IMR-90 (cell line): ENCODE results near the gene ZNF407. TPM values are rescaled to one million over a fixed set of nuclear protein-coding genes. Genes with fewer than 3 reads are reported as not detected.

ENCODE experiments used
- ATAC-seq: fragments of 200-7000 bp; cut with Tn5 transposase; 2 replicates; pipeline ENCODE4 v1.9.1; 2020; ENCODE audit warnings: low read depth, mild to moderate bottlenecking, moderate library complexity
- BruUV-seq: library from RNA; stranded (reverse); fragments of 400-500 nt; replicated peaks from 2 replicates; lab custom pipeline; 2021; lab: Mats Ljungman, UMichigan
- CTCF ChIA-PET: fragments of 300-600 bp; formaldehyde crosslinking; extraction: SDS; loops from one replicate; lab custom pipeline; 2021; ENCODE audit warnings: antibody characterized with exemption; lab: Yijun Ruan, JAX
- POLR2A ChIA-PET: fragments of 300-600 bp; sonication (Branson Sonifier 250); formaldehyde crosslinking; loops from one replicate; lab custom pipeline; 2022; ENCODE audit warnings: antibody characterized with exemption; ENCODE audit not compliant: unreplicated experiment; lab: Charles Lee
- DNase-seq: peaks from one replicate; pipeline ENCODE4 v3.0.0; 2013
- H2AFZ ChIP-seq: replicated peaks from 2 replicates; pipeline ENCODE3; 2013; ENCODE audit warnings: low read length, mild to moderate bottlenecking; ENCODE audit not compliant: poor library complexity
- H2AK5ac ChIP-seq: 2 replicates; pipeline ENCODE4 v1.6.1; 2013; ENCODE audit warnings: low read depth, low read length, inconsistent platforms
- H2AK9ac ChIP-seq: replicated peaks from 2 replicates; pipeline ENCODE3; 2013; ENCODE audit warnings: mild to moderate bottlenecking, low read depth, low read length, moderate library complexity; ENCODE audit not compliant: poor library complexity
- H2BK120ac ChIP-seq: 2 replicates; pipeline ENCODE4 v1.6.1; 2013; ENCODE audit warnings: low read depth, low read length, inconsistent platforms
- H2BK15ac ChIP-seq: 3 replicates; pipeline ENCODE4 v1.6.1; 2013; ENCODE audit warnings: low read depth, low read length, inconsistent platforms
- H2BK20ac ChIP-seq: 2 replicates; pipeline ENCODE4 v1.6.1; 2013; ENCODE audit warnings: low read depth, mild to moderate bottlenecking, inconsistent platforms, low read length, moderate library complexity
- H2BK5ac ChIP-seq: 2 replicates; pipeline ENCODE4 v1.6.1; 2013; ENCODE audit warnings: mild to moderate bottlenecking, low read depth, low read length, inconsistent platforms; ENCODE audit not compliant: poor library complexity, severe bottlenecking
- H3K14ac ChIP-seq: replicated peaks from 2 replicates; pipeline ENCODE4 v1.6.1; 2013; ENCODE audit warnings: low read depth, low read length, inconsistent platforms
- H3K18ac ChIP-seq: 2 replicates; pipeline ENCODE4 v1.6.1; 2013; ENCODE audit warnings: low read depth, low read length, control low read depth
- H3K23ac ChIP-seq: 2 replicates; pipeline ENCODE4 v1.6.1; 2013; ENCODE audit warnings: low read depth, low read length, inconsistent platforms
- H3K27ac ChIP-seq: 2 replicates; pipeline ENCODE4 v1.5.1; 2013; ENCODE audit warnings: mild to moderate bottlenecking, control low read depth, low read length; ENCODE audit not compliant: insufficient read depth
- H3K27me3 ChIP-seq: 2 replicates; pipeline ENCODE4 v1.6.1; 2013; ENCODE audit warnings: low read length; ENCODE audit not compliant: control insufficient read depth, insufficient read depth
- H3K36me3 ChIP-seq: 2 replicates; pipeline ENCODE4 v1.6.1; 2013; ENCODE audit warnings: low read length, mixed read lengths; ENCODE audit not compliant: control insufficient read depth, insufficient read depth
- H3K4ac ChIP-seq: 2 replicates; pipeline ENCODE4 v1.6.1; 2013; ENCODE audit warnings: low read depth, low read length, inconsistent platforms
- H3K4me1 ChIP-seq: 2 replicates; pipeline ENCODE4 v1.6.1; 2013; ENCODE audit warnings: low read length, mixed read lengths; ENCODE audit not compliant: control insufficient read depth, insufficient read depth
- H3K4me2 ChIP-seq: 2 replicates; pipeline ENCODE4 v1.6.1; 2013; ENCODE audit warnings: low read depth, mild to moderate bottlenecking, control low read depth, low read length, moderate library complexity
- H3K4me3 ChIP-seq: 2 replicates; pipeline ENCODE4 v1.5.1; 2013; ENCODE audit warnings: low read depth, mild to moderate bottlenecking, control low read depth, low read length, moderate library complexity; ENCODE audit not compliant: insufficient read depth
- H3K56ac ChIP-seq: 2 replicates; pipeline ENCODE4 v1.6.1; 2013; ENCODE audit warnings: low read length, inconsistent platforms; ENCODE audit not compliant: insufficient read depth; ENCODE audit errors: extremely low read depth
- H3K79me1 ChIP-seq, 2 experiments: 2 replicates each; pipeline ENCODE4 v1.6.1; 2013; ENCODE audit warnings: low read length in 2 of 2, inconsistent platforms in 1 of 2, low read depth in 1 of 2
- H3K9ac ChIP-seq: 2 replicates; pipeline ENCODE4 v1.6.1; 2013; ENCODE audit warnings: low read depth, low read length, control low read depth
- H3K9me1 ChIP-seq: 2 replicates; pipeline ENCODE4 v1.6.1; 2013; ENCODE audit warnings: low read length, inconsistent platforms; ENCODE audit not compliant: insufficient read depth
- H3K9me3 ChIP-seq: 2 replicates; pipeline ENCODE4 v1.6.1; 2013; ENCODE audit warnings: low read length; ENCODE audit not compliant: control insufficient read depth, insufficient read depth
- H4K20me1 ChIP-seq: 2 replicates; pipeline ENCODE4 v1.6.1; 2013; ENCODE audit warnings: low read length, inconsistent platforms; ENCODE audit not compliant: insufficient read depth
- H4K5ac ChIP-seq: 2 replicates; pipeline ENCODE4 v1.6.1; 2013; ENCODE audit warnings: mild to moderate bottlenecking, low read depth, low read length, control low read depth
- H4K8ac ChIP-seq, 2 experiments: 2 replicates each; pipeline ENCODE4 v1.6.1; 2013; ENCODE audit warnings: low read depth in 2 of 2, low read length in 2 of 2, control low read depth in 1 of 2, inconsistent platforms in 1 of 2
- H4K91ac ChIP-seq: 2 replicates; pipeline ENCODE4 v1.6.1; 2013; ENCODE audit warnings: low read depth, low read length, inconsistent platforms; ENCODE audit not compliant: insufficient read depth
- BHLHE40 ChIP-seq: fragments of 150-350 bp; IDR thresholded peaks from 2 replicates; pipeline ENCODE4 v1.6.1; 2016; ENCODE audit warnings: mild to moderate bottlenecking, low read depth, low read length
- CEBPB ChIP-seq: IDR thresholded peaks from 2 replicates; pipeline ENCODE4 v1.6.1; 2012; ENCODE audit warnings: low read depth, low read length, improper control_type of control experiment
- CHD1 ChIP-seq: IDR thresholded peaks from 2 replicates; pipeline ENCODE4 v1.6.1; 2012; ENCODE audit warnings: low read depth, low read length, improper control_type of control experiment
- FOS ChIP-seq: fragments of 150-350 bp; IDR thresholded peaks from 2 replicates; pipeline ENCODE4 v1.6.1; 2016; ENCODE audit warnings: low read depth, low read length
- MAFK ChIP-seq: IDR thresholded peaks from 2 replicates; pipeline ENCODE4 v1.6.1; 2012; ENCODE audit warnings: low read depth, low read length, improper control_type of control experiment
- MAZ ChIP-seq: IDR thresholded peaks from 2 replicates; pipeline ENCODE4 v1.6.1; 2012; ENCODE audit warnings: low read depth, mild to moderate bottlenecking, low read length, improper control_type of control experiment, moderate library complexity, borderline replicate concordance
- MXI1 ChIP-seq: IDR thresholded peaks from 2 replicates; pipeline ENCODE4 v1.6.1; 2012; ENCODE audit warnings: low read depth, mild to moderate bottlenecking, low read length, moderate library complexity, borderline replicate concordance
- NFE2L2 ChIP-seq: fragments of 150-350 bp; IDR thresholded peaks from 2 replicates; pipeline ENCODE4 v1.6.1; 2016; ENCODE audit warnings: low read depth, mild to moderate bottlenecking, low read length
- POLR2A ChIP-seq: IDR thresholded peaks from 2 replicates; pipeline ENCODE4 v1.6.1; 2012; ENCODE audit warnings: mild to moderate bottlenecking, low read depth, low read length
- RAD21 ChIP-seq: IDR thresholded peaks from 2 replicates; pipeline ENCODE4 v1.6.1; 2012; ENCODE audit warnings: low read length, improper control_type of control experiment
- RCOR1 ChIP-seq: IDR thresholded peaks from 2 replicates; pipeline ENCODE4 v1.6.1; 2012; ENCODE audit warnings: mild to moderate bottlenecking, low read length, improper control_type of control experiment; ENCODE audit not compliant: insufficient replicate concordance
- RFX5 ChIP-seq: IDR thresholded peaks from 2 replicates; pipeline ENCODE4 v1.8.0; 2012; ENCODE audit warnings: low read depth, mild to moderate bottlenecking, low read length, moderate library complexity
- SMC3 ChIP-seq: fragments of 150-350 bp; IDR thresholded peaks from 2 replicates; pipeline ENCODE4 v1.6.1; 2016; ENCODE audit warnings: low read depth, mild to moderate bottlenecking, antibody characterized with exemption, low read length, moderate library complexity
- USF2 ChIP-seq: fragments of 150-350 bp; IDR thresholded peaks from 2 replicates; pipeline ENCODE4 v1.6.1; 2017; ENCODE audit warnings: mild to moderate bottlenecking, antibody characterized with exemption, low read length, low read depth
- WGBS, 2 experiments: methylation state at CpG; one replicate each; pipeline versions ENCODE4 v1.1.5 to v1.1.7; 2013; ENCODE audit warnings: missing lambda C conversion rate in 2 of 2; ENCODE audit not compliant: insufficient read length in 1 of 2; ENCODE audit errors: extremely low coverage in 2 of 2; 5-methylcytosine and 5-hydroxymethylcytosine counted together
- dilution Hi-C: fragments of 300-500 bp; cut with HindIII; formaldehyde crosslinking; loops from one replicate; pipeline ENCODE4 v1.14.3; 2018; ENCODE audit warnings: low sequenced_read_pairs; ENCODE audit not compliant: unreplicated experiment
- in situ Hi-C: fragments of 300-500 bp; cut with MboI; formaldehyde crosslinking; loops from 3 replicates; pipeline ENCODE4 v1.14.3; 2019; ENCODE audit warnings: low sequenced_read_pairs, inconsistent platforms, mixed read lengths
- intact Hi-C: fragments of 100-400 bp; cut with micrococcal nuclease; formaldehyde crosslinking; loops from 2 replicates; pipeline ENCODE4 v1.10.0; 2022
- polyA plus RNA-seq, 3 experiments: library from polyadenylated mRNA; depleted of rRNA; stranded (reverse); fragments of >200 nt; gene quantifications; 2 replicates each; pipeline ENCODE4 v1.2.3, GENCODE V29; 2012; ENCODE audit warnings: low replicate concordance in 1 of 3
- total RNA-seq: library from RNA; depleted of rRNA; stranded (reverse); fragments of >200 nt; gene quantifications from 2 replicates; pipeline ENCODE4 v1.2.3, GENCODE V29; 2012
- TF ChIP-seq, protein P1 (sequence below): fragments of 150-350 bp; IDR thresholded peaks from 2 replicates; pipeline ENCODE4 v1.6.1; 2016; ENCODE audit warnings: low read depth, mild to moderate bottlenecking, low read length, moderate library complexity, borderline replicate concordance
- TF ChIP-seq, protein P2 (sequence below): conservative IDR thresholded peaks from 2 replicates; pipeline ENCODE4 v1.5.1; 2012; ENCODE audit warnings: mild to moderate bottlenecking, low read depth, low read length, improper control_type of control experiment

The ZNF407 gene
- total and polyA plus RNA-seq, 2 of the 4 experiments (the other 2 are of a cell fraction), result 3.1 to 20.1 TPM

GRCh38 chr18:75054611-75055010, 456.9 kb downstream of the ZNF407 start:
- no peak overlapping the region for H3K9ac ChIP-seq
- H2BK5ac ChIP-seq, result no peak overlapping the region
- ChIA-PET POLR2A (no interaction called here), CTCF (no interaction called here)
- H4K91ac ChIP-seq, result no peak overlapping the region
- H3K4me1 ChIP-seq, result no peaks in the 10 kb centered on the region; the same call in 1 of the 2 replicates
- no peak overlapping the region for H3K27ac ChIP-seq
- H3K4me2 ChIP-seq, result no peak overlapping the region
- no peak overlapping the region for H2BK20ac ChIP-seq
- no peak overlapping the region for H2AK9ac ChIP-seq
- in situ Hi-C loops, result no loop called here
- BruUV-seq, result no TSS peak
- no peak overlapping the region for H4K5ac ChIP-seq
- peaks cover 2% of the 10 kb centered on the region; the same call in 1 of the 2 replicates for H3K36me3 ChIP-seq
- no peak overlapping the region for H2AK5ac ChIP-seq
- TF ChIP-seq RFX5 (no peak), MXI1 (no peak), CHD1 (no peak), SMC3 (no peak), MAFK (no peak), RCOR1 (no peak), RAD21 (no peak), POLR2A (no peak), BHLHE40 (no peak), FOS (no peak), CEBPB (no peak), MAZ (no peak), USF2 (no peak), NFE2L2 (no peak)
- TF ChIP-seq, protein P1, sequence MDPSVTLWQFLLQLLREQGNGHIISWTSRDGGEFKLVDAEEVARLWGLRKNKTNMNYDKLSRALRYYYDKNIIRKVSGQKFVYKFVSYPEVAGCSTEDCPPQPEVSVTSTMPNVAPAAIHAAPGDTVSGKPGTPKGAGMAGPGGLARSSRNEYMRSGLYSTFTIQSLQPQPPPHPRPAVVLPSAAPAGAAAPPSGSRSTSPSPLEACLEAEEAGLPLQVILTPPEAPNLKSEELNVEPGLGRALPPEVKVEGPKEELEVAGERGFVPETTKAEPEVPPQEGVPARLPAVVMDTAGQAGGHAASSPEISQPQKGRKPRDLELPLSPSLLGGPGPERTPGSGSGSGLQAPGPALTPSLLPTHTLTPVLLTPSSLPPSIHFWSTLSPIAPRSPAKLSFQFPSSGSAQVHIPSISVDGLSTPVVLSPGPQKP, result no peak
- TF ChIP-seq, protein P2, sequence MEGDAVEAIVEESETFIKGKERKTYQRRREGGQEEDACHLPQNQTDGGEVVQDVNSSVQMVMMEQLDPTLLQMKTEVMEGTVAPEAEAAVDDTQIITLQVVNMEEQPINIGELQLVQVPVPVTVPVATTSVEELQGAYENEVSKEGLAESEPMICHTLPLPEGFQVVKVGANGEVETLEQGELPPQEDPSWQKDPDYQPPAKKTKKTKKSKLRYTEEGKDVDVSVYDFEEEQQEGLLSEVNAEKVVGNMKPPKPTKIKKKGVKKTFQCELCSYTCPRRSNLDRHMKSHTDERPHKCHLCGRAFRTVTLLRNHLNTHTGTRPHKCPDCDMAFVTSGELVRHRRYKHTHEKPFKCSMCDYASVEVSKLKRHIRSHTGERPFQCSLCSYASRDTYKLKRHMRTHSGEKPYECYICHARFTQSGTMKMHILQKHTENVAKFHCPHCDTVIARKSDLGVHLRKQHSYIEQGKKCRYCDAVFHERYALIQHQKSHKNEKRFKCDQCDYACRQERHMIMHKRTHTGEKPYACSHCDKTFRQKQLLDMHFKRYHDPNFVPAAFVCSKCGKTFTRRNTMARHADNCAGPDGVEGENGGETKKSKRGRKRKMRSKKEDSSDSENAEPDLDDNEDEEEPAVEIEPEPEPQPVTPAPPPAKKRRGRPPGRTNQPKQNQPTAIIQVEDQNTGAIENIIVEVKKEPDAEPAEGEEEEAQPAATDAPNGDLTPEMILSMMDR, result no peak
- intact Hi-C loops, result no loop called here
- peaks cover 4% of the 10 kb centered on the region; the same call in 1 of the 2 replicates for H3K9me1 ChIP-seq
- dilution Hi-C loops, result no loop called here
- H2BK15ac ChIP-seq, result no peak overlapping the region
- H3K4ac ChIP-seq, result no peak overlapping the region
- no peak overlapping the region for H4K8ac ChIP-seq
- H2BK120ac ChIP-seq, result no peak overlapping the region
- H3K4me3 ChIP-seq, result no peak overlapping the region
- H3K14ac ChIP-seq, result no peak overlapping the region
- H3K23ac ChIP-seq, result no peak overlapping the region
- no CpG with 5 or more reads among the region's 5 CpGs for WGBS, 2 experiments
- no peak for ATAC-seq
- no peak for DNase-seq
- no peak overlapping the region for H3K18ac ChIP-seq
- H3K56ac ChIP-seq, result no peak overlapping the region
- H3K79me1 ChIP-seq, result no peaks in the 10 kb centered on the region
- no peaks in the 10 kb centered on the region for H3K27me3 ChIP-seq
- no peaks in the 10 kb centered on the region for H4K20me1 ChIP-seq
- no peak overlapping the region for H2AFZ ChIP-seq
- no peaks in the 10 kb centered on the region; the same call in 1 of the 2 replicates for H3K9me3 ChIP-seq
